HG03025 (cell line): ENCODE data around the gene ACSF3.

Experiments
- ATAC-seq: cut with Tn5 transposase; IDR thresholded peaks from one replicate; pipeline ENCODE4 v1.9.1; 2021; ENCODE audit warnings: mild to moderate bottlenecking, moderate library complexity; ENCODE audit not compliant: unreplicated experiment, low FRiP score

Gene ACSF3

DNA sequence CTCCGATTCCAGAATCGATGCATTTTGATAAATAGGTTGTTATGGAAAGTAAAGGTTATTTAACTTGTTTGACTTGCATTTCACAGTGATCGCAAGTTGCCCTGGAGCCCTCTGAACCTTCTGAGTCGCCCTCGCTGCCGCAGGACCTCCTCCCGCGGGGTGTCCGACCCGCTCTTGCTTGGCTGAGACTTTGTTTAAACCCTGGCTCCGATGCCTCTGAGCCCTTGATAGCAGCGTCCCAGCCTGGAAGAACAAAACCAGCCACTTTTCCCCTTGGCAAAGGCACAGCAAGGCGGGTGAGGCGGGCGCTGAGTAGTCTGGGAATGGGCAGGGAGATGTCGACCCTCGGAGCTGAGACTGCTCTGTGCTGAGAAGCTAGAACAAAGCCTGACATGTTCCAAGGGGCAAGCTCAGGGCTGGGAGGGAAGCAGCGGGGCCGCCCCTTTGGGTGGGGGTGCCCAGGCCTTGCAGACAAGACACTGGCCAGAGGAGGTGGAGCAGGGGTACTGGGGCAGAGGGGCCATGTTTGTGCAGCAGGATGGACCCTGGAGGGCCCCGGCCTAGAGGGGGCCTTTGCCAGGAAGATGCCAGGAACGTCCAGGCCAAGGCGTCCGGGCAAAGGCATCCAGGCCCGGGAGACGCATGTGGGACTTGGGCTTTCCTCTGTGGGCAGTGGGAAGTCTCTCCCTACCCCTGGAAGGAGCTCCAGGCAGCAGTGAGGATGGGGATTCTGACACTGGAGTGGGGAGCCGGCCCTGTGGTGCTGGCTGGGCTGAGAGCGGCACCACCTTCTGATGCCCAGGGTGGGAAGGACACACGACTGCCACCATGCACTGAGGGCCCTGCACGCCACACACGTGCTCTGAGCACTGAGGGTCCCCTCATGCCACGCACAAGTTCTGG lies 47.6 kb downstream of the ACSF3 start:
- ATAC-seq = no peak

DNA sequence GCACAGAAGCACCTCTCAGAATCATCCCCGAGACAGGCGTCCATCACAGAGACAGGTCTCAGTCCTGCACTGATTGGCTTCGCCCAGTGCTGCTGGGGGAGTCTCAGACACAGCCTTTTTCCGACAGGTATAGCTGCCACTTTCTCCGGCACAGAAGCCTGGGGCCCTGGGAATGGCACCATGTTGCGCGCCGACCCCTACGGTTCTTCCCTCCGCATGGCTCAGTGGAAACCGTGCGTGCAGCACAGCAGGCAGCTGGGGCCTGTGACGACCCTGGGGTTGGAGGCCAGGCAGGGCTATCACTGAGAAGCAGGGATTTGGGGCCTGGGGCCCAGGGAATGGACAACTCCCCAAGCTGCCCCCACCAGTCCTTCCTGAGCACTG lies 48.2 kb downstream of the ACSF3 start:
- no peak for ATAC-seq

DNA sequence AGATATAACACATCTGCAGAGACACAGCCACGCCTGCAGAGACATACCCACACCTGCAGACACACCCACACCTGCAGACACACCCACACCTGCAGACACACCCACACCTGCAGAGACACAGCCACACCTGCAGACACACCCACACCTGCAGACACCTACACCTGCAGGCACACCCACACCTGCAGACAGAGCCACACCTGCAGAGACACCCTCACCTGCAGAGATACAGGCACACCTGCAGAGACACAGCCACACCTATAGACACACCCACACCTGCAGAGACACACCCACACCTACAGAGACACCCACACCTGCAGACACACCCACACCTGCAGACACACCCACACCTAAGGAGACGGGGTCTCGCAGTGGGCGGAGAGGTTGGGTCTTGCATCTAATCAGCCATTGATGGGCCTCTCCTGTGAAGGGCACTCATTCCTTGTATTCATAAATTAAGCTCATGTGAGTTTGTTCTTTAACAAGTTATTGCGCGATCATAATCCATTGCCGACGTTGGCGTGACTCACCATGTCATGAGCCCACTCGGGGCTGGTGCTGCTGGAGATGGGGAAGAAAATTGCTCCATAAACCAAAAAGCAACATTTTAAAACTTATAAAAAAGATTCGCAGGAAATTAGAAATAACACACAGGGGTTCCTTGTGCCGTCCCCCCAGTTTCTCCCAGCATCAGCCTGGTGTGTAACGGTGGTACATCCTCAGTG lies 49.0 kb downstream of the ACSF3 start:
- ATAC-seq = no peak

DNA sequence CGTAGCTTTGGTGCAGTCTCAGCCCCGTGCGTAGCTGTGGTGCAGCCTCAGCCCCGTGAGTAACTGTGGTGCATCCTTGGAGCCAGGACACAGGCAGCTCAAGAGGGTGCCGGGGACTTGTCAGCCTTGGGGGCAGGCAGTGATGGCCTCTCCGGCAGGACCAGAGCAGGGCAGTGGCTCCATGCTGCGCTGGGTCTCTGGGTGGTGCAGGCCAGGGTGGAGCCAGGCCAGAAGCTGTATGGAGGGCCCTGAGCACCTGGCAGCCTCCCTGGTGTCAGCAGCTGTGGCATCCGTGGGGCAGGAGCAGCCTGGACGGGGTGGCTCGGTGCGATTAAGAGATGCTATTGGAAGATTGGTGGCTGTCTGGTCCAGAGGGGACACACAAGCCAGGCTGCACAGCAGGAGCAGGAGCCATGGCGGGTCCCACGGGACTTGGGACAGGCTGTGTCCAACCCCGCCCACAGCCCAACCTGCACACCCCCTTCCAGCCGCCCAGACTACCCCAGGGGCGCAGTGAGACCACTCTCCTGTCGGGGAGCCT lies 49.6 kb downstream of the ACSF3 start:
- ATAC-seq = no peak

DNA sequence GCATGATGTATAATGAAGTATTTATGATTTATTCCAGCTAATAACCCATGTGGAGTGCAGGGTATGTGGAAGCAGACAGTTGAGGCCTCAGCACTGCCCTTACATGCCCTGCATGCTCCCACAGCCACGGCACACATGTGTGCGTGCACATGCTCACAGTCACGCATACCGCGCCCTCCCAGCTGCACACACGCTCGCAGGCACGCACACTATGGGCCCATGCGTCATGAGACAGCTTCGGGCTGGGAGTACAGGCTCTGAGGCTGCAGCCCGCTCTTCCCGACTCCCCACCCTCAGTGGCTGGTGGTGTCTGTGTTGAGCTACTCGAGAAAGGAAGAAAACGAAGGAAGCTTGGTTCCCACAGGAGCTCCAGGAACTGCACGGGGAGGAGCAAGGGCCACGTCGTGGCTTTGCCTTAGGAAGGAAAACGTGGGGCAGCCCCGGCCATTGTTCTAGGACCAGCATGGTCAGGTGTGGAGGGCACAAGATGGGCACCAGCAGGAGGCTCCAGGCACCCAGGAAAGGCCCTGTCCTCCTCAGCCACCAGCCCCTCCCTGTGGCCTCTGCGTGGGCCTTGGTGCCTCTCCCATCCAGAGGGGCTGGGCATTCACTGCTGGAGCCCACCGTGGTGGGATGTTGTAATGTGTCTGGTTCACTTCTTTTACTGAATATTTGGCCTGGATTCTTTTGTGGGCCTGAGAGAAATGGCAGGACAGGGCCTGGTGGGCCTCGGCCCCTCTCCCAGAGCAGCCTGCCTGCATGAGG lies 50.4 kb downstream of the ACSF3 start:
- ATAC-seq = no peak

DNA sequence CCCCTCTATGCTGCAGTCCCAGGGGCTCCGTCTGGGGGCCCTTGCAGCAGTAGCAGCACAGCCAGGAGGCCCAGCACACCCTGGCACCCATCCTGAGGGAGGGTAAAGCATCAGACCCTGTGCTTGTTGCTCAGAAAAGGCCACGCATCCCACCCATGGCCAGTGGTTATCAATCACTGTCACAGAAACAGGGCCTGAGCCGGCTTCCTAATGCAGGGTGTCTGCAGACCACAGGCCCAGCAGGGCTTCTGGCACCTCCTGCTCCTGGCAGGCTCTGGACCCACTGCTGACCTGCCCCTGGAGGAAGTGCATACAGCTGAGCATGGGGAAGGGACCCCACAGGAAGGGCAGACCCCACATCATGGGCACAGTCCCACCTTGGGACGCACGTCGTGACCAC lies 51.0 kb downstream of the ACSF3 start:
- ATAC-seq = no peak

DNA sequence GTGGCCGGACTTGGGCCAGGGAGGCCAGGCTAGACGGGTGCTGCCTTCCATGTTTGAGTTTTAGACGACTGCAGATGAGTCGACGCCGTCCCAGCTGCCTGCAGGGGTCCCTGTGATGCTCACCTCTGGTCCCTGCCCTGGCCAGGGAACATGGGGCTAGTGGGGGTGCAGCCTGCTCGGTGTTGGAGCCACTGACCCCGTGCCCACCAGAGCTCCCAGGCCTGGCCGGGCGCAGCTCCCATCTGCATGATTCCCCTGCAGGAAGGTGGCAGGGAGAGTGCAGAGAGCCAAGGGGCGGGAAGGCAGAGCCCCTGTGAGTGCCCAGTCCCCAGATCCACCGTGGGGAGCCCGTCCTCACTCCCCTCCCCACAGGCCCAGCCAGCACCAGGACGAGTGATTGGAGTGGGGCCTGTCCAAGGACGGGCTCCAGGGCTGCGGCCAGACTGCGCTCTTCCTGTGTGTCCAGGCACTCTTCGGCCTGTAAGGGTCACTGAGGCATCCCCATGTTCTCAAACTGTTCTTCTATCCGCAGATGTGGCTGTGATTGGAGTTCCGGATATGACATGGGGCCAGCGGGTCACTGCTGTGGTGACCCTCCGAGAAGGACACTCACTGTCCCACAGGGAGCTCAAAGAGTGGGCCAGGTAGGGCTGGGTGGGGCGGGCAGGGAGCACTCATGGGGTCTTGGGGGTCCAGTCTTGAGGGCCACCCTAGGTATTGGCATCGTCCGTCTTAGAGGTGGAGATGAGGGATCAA lies 51.9 kb downstream of the ACSF3 start:
- ATAC-seq = no peak

DNA sequence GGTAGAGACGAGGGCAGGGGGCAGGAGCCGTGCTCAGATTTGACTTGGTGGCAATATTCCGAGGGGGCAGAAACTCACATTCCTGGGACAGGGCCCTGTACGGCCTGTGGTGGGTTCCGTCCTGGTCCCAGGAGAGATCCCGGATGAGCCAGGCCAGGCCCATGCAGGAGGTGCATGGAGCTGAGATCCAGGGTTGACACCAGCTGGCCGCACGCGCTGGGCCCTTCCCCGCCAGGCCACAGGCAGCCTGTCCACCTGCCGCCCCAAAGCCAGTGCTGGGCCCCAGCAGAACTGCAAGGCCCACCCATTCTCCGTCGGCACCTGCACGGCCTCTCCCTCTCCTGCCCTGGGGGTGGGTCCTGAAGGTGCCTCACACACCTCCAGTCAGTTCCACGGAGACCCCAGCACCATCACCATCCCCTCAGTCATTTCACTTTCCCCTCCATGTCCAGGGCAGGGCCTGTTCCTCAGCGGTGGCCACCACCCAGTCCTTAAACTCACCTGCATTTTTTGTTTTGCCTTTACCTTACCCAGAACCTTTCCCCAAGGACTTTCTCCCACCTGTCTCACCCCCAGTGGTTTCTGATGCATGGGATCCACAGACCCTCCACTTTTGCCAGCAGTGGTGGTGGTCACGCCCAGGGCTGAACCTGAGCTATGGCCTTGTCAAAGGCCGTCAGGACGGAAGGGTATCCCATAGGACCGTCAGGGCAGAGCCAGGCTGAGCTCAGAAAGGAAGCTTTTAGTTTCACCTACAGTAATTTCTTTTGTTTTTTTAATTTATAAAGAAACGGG lies 52.8 kb downstream of the ACSF3 start:
- no peak for ATAC-seq

DNA sequence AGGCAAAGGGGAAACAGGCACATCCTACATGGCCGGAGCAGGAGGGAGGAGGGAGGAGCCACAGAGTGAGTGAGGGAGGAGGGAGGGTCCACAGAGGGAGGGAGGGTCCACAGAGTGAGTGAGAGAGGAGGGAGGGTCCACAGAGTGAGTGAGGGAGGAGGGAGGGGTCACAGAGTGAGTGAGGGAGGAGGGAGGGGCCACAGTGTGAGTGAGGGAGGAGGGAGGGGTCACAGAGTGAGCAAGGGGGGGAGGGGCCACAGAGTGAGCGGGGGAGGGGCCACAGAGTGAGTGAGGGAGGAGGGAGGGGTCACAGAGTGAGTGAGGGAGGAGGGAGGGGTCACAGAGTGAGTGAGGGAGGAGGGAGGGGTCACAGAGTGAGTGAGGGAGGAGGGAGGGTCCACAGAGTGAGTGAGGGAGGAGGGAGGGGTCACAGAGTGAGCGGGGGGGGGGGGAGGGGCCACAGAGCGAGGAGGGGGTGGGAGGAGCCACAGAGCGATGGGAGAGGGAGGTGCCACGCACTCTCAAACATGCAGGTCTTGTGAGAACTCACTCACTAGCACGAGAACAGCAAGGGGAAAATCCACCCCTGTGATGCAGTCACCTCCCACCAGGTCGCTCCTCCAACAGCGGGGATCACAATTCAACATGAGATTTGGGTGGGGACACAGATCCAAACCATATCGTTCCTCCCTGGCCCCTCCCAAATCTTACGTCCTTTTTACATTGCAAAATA lies 53.6 kb downstream of the ACSF3 start:
- ATAC-seq = no peak

DNA sequence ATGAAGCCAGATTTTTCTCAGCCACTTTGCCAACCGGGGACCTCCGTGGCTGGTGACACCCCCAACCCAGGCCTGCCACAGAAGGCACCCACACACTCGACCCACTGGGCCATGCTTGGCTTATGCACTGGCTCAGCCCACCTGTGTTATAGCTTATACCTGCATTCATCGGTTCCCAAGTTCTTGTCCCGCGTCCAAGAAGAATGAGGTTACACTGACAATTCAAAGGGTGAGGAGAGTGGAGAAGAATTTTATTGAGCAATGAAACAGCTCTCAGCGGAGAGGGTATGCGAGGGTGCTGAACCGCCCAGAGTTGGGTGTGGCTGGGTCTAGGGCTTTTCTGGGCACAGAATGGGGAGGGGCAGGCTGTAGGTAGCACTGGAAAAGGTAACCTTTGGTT lies 55.7 kb downstream of the ACSF3 start:
- no peak for ATAC-seq

DNA sequence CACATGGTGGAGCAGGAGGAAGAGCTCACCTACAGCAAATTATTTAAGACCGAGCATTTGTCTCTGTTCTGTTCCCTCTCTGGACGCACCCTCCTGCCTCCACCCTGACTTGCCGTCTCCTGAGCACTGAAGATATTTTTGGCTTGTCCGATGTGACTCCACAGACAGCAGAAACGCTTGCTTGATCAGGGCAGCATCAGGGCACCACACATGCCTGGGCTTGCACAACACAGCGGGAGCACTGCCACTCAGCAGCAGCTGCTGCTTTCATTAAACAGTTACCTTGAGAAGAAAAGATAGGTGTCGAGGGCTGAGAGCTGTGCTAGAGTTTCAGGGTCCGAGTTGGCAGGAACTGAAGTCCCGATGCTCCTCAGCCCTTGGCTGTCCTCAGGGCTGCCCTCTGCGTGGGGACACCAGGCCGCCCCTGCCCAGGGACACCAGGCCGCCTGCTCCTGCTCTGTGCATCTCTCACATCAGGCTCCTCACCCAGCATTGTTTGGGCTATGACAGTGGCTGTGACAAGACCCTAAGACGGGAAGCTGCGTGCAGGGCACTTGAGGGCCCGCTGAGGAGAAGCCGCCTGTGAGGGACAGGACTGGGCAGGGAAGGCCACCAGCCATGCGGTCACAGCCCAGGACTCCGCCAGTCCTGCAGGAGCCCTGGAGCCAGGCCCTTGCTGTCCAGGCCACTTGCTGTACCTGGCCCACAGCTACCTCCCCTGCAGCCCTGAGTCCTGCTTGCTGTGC lies 56.6 kb downstream of the ACSF3 start:
- no peak for ATAC-seq

DNA sequence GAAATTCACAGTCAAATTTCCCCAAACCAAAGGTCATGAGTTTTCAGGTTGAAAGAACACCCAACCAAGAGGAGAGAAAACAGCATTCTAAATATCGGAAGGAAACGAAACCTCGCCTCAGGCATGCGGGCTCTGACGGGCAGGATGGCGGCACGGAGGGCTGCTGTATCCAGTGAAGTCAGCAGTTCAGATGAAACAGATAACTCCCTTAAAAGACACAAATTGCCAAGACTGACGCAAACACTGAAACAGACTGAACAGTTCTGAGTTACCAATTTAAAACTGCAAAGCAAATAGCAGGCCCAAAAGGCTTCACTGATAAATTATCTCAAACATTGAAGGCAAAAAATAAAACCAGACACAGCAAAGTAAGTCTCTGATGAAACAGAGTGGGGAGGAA lies 57.3 kb downstream of the ACSF3 start:
- no peak for ATAC-seq

DNA sequence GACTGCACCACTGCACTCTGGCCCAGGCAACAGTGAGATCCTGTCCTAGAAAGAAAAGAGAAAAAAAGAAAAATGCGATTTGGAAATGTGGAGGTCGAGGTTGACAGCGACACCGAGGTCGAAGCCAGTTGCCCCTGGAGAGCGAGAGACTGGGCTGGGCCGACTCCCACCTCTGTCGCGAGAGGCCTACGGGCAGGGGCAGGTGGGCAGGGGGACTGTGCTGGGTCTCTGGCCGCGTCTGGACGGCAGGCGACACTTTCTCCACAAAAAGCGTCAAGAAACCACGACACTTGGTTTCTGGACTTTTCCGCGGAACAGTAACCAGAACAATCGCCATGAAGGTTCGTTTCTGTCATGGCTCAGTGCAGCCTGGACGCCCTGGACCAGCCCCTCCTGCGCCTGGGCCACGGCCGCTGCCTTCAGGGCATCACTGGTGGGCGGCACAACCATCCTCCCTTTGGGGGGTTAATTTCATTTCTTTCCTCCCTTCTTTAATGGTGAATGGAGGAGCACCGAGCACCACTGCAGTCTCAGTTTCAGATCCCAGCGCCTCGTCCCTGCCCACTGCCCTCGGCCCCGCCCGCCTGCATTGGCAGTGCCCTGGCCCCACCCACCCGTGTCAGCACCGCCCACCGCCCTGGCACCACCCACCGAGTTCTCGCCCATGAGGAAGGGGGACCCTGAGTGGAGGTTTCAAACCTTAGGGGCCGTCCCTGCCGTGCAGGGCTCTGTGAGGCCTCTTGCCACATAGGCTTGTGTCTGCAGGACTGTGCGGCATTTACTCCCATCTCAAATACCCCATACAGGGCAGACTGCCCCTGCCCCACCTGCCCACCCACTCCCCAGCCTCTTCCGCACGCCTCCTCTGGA lies 59.4 kb downstream of the ACSF3 start:
- no peak for ATAC-seq

DNA sequence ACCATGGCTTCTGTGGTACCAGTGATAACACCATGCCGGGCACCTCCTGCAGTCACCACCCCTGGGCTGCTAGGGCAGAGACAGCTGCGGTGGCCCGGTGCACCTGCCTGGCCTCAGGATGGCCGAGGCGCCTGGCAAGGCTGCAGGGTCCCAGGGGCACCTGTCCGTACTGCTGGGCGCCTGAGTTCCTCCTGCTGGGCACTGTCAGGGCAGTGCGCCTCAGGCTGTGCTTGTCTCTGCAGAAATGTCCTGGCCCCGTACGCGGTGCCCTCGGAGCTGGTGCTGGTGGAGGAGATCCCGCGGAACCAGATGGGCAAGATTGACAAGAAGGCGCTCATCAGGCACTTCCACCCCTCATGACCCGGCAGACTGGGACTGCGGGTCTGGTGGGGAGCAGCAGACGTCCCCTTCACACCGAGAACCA lies 60.2 kb downstream of the ACSF3 start:
- ATAC-seq = no peak

DNA sequence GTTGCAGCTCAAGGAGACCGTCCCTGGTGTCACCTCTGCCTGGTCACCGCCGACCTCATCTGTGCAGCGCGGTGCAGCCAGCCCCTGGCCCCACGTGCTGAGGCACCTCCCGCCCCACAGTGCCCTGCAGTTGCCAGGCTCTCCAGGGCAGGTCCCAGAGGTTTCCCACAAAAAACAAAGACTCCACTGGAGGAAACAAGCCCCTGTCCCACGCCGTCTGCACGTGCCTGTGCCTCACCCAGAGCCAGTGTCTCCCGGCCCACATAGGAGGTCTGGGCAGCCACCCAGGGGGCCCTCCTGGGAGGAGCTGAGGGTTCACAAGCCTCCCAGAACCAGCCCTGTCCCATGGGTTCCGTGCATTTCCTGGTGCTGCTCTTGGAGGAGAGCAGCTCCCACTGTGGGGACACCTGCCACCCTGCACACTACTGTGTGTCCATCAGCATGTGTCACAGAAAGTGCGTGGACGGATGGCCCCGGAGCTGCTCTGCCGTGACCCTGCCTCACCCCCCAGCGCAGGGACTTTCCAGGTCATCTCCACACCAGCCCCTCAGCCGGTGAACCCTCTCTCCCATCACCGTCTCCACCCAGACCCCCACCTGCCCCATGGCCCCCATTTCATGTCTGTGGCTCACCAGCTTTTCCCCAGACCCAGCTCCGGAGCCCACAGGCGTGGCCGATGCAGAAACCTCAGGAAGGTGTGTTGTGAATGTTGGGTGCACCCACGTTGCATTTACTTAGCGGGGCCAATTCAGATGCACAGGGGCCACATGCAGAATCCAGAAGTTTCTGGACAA lies 60.9 kb downstream of the ACSF3 start:
- no peak for ATAC-seq

DNA sequence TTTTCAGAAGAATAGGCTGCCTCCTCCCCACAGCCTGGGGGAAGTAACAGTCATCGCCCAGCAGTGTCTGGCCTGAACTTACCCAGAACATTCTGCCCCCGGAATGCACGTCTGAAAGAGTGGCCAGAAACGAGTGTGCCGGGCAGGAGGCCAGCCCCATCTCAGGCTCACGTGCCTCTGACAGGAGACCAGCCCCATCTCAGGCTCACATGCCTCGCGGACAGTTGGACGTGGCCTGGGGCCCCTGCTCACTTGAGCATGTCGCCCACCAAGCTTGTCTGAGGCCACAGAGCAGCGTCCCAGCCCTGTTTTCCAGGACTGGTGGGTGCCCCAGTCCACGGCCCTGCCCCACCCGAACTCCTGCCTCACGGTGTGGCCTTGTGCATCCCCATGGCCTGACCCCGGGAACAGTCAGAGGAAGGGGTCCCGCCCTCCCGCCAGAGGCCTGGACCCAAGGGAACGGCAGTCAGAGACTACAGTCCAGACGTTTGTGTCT lies 61.6 kb downstream of the ACSF3 start:
- no peak for ATAC-seq
